Panc1 (cell line): ENCODE results near the gene MYO18B. TPM values are rescaled to one million over a fixed set of nuclear protein-coding genes. Genes with fewer than 3 reads are reported as not detected.

Source experiments
- ATAC-seq: fragments of 200-7000 bp; cut with Tn5 transposase; 2 replicates; pipeline ENCODE4 v1.9.1; 2020; ENCODE audit warnings: mild to moderate bottlenecking, moderate library complexity
- BruUV-seq: library from RNA; stranded (reverse); fragments of 400-500 nt; replicated peaks from 2 replicates; lab custom pipeline; 2021; lab: Mats Ljungman, UMichigan
- CTCF ChIA-PET: fragments of 300-600 bp; sonication (Branson Sonifier 250); formaldehyde crosslinking; loops from one replicate; lab custom pipeline; 2022; ENCODE audit warnings: antibody characterized with exemption; lab: Charles Lee
- POLR2A ChIA-PET: fragments of 300-600 bp; sonication (Branson Sonifier 250); formaldehyde crosslinking; loops from one replicate; lab custom pipeline; 2022; ENCODE audit warnings: antibody characterized with exemption; lab: Charles Lee
- DNase-seq: peaks from one replicate; pipeline ENCODE4 v3.0.0-alpha.2; 2010; ENCODE audit warnings: low read depth, low spot score
- H3K27ac ChIP-seq: 2 replicates; pipeline ENCODE4 v1.5.1; 2011; ENCODE audit warnings: mild to moderate bottlenecking, low read length, inconsistent platforms
- H3K27me3 ChIP-seq: fragments of 200-500 bp; sonication (Bioruptor generic); 2 replicates; pipeline ENCODE4 v1.6.0; 2014; ENCODE audit warnings: low read length, inconsistent platforms; ENCODE audit not compliant: control insufficient read depth, insufficient read depth
- H3K36me3 ChIP-seq: fragments of 200-500 bp; sonication (Bioruptor generic); 2 replicates; pipeline ENCODE4 v1.5.1; 2014; ENCODE audit warnings: inconsistent platforms, mild to moderate bottlenecking, low read length, moderate library complexity; ENCODE audit not compliant: control insufficient read depth, insufficient read depth
- H3K4me1 ChIP-seq: 2 replicates; pipeline ENCODE4 v1.5.1; 2011; ENCODE audit warnings: inconsistent platforms, mild to moderate bottlenecking, low read length, moderate library complexity; ENCODE audit not compliant: control insufficient read depth, insufficient read depth
- H3K4me3 ChIP-seq, 2 experiments: 2 replicates each; pipeline ENCODE4 v1.5.1; 2011 to 2012; ENCODE audit warnings: low read depth in 2 of 2, low read length in 2 of 2, mild to moderate bottlenecking in 2 of 2, inconsistent platforms in 1 of 2, moderate library complexity in 1 of 2
- H3K9me3 ChIP-seq: fragments of 200-500 bp; sonication (Bioruptor generic); 2 replicates; pipeline ENCODE4 v1.5.1; 2014; ENCODE audit warnings: low read depth, mild to moderate bottlenecking, inconsistent platforms, low read length, moderate library complexity; ENCODE audit not compliant: control insufficient read depth, insufficient read depth
- POLR2AphosphoS5 ChIP-seq: IDR thresholded peaks from 2 replicates; pipeline ENCODE4 v1.6.1; 2012; ENCODE audit warnings: mild to moderate bottlenecking, low read depth, low read length, moderate library complexity
- REST ChIP-seq, 2 experiments: IDR thresholded peaks; 2 replicates each; pipeline ENCODE4 v1.6.1; 2011 to 2012; ENCODE audit warnings: low read depth in 2 of 2, control low read depth in 1 of 2, low read length in 1 of 2, mild to moderate bottlenecking in 1 of 2, moderate library complexity in 1 of 2; ENCODE audit not compliant: insufficient read depth in 1 of 2
- SIN3A ChIP-seq: IDR thresholded peaks from 2 replicates; pipeline ENCODE4 v1.6.1; 2012; ENCODE audit warnings: low read depth, mild to moderate bottlenecking, low read length, moderate library complexity, borderline replicate concordance; ENCODE audit not compliant: insufficient read depth
- TCF7L2 ChIP-seq: IDR thresholded peaks from 2 replicates; pipeline ENCODE4 v1.6.1; 2011; ENCODE audit warnings: mild to moderate bottlenecking, low read depth, low read length, inconsistent platforms
- in situ Hi-C: cut with HindIII; loops from 2 replicates; pipeline ENCODE4 v1.10.0; 2016; ENCODE audit warnings: low sequenced_read_pairs, low pct_unique_long_range_greater_than_20kb
- intact Hi-C: fragments of 100-400 bp; cut with micrococcal nuclease; formaldehyde crosslinking; loops from one replicate; pipeline ENCODE4 v1.10.0; 2022; ENCODE audit not compliant: unreplicated experiment
- total RNA-seq: library from RNA; stranded (reverse); gene quantifications from one replicate; pipeline ENCODE4 v1.2.1, GENCODE V29; 2021; ENCODE audit not compliant: unreplicated experiment
- TF ChIP-seq, protein P1 (sequence below): fragments of 450-650 bp; IDR thresholded peaks from 2 replicates; pipeline ENCODE4 v1.5.1; 2017; ENCODE audit warnings: mild to moderate bottlenecking

Gene MYO18B
- total RNA-seq, 1 experiment from 2014 or later: not detected

DNA sequence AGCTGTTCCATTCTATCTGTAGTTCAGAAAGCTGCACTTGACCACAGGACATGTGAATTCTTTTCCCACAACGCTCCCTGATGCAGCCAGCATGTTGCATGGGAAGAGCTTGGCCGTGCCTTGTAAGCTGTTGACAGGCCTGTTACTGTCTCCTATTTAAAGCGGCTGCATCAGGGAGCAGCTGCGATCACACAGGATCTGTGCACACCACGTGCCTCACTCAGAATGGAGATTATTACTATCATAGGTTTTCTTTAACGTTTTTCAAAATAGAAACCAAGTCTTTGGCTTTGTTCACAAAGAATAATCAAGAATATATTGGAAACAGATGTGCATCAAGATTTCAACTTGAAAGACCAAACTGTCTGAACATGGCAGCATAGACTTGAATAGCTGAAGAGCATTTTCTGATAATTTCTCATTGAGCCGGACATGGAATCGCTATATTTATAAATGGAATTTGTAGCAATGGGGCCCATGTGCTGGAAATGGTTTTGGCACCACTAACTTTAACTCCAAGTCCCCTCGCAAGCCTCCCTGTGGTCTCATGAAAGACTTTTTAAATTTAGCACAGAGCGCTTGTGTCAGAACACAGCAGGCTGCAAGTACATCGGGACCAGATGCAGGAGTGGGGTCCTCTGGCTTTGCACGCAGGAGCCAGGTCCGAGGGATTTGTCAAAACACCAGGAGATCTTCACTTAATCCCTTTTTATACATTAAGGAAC, 40.8 kb upstream of the MYO18B start:
- intact Hi-C loops: loop anchor here (5.0 kb wide), 1 partner anchor 239 kb away; no protein-coding TSS in a partner anchor
- BruUV-seq: no TSS peak
- Histone ChIP-seq H3K4me1 (no peaks in the 10 kb centered on the region), H3K4me3 (no peak overlapping the region), H3K27ac (no peak overlapping the region), H3K36me3 (no peaks in the 10 kb centered on the region), H3K27me3 (no peaks in the 10 kb centered on the region), H3K9me3 (no peaks in the 10 kb centered on the region)
- ChIA-PET POLR2A (no interaction called here), CTCF (no interaction called here)
- TF ChIP-seq TCF7L2 (no peak), SIN3A (no peak), POLR2AphosphoS5 (no peak), REST (IDR thresholded peaks at IDR 0.05; ENCODE audit: insufficient read depth in 1 of 2, low read depth in 2 of 2, low read length in 1 of 2) (no peak)
- TF ChIP-seq, protein P1, sequence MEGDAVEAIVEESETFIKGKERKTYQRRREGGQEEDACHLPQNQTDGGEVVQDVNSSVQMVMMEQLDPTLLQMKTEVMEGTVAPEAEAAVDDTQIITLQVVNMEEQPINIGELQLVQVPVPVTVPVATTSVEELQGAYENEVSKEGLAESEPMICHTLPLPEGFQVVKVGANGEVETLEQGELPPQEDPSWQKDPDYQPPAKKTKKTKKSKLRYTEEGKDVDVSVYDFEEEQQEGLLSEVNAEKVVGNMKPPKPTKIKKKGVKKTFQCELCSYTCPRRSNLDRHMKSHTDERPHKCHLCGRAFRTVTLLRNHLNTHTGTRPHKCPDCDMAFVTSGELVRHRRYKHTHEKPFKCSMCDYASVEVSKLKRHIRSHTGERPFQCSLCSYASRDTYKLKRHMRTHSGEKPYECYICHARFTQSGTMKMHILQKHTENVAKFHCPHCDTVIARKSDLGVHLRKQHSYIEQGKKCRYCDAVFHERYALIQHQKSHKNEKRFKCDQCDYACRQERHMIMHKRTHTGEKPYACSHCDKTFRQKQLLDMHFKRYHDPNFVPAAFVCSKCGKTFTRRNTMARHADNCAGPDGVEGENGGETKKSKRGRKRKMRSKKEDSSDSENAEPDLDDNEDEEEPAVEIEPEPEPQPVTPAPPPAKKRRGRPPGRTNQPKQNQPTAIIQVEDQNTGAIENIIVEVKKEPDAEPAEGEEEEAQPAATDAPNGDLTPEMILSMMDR: no peak
- DNase-seq (no peak), ATAC-seq (no peak)
- in situ Hi-C loops: no loop called here

DNA sequence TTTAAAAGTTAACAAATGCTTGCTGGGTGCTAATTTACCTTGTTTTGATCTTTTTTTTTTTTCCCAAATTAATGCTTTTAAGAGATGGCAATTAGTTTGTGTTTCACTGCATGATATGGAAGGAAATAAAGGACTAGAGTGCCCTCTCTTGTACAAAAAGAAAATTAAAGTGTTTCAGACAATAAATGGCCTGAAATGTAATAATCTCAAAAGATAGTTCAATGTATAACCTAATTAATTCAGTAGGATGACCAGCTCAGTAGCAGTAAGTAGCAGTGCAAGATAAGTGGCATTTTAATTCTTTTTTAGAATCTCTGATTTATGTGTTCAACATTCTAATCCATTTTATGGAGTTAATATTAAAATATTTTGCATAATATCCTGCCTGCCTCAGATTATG, 39.9 kb upstream of the MYO18B start:
- no peak for TF ChIP-seq SIN3A
- TF ChIP-seq REST (IDR thresholded peaks at IDR 0.05; ENCODE audit: insufficient read depth in 1 of 2, low read depth in 2 of 2, low read length in 1 of 2): no peak
- no peak for TF ChIP-seq POLR2AphosphoS5
- TF ChIP-seq, protein P1: no peak; the same call in 1 of the 2 replicates
- TF ChIP-seq TCF7L2: no peak
- Histone ChIP-seq H3K27ac (no peak overlapping the region), H3K4me3 (no peak overlapping the region), H3K4me1 (no peaks in the 10 kb centered on the region), H3K27me3 (no peaks in the 10 kb centered on the region), H3K36me3 (no peaks in the 10 kb centered on the region), H3K9me3 (no peaks in the 10 kb centered on the region)
- intact Hi-C loops (loop anchor here (5.0 kb wide), 1 partner anchor 240 kb away; no protein-coding TSS in a partner anchor), in situ Hi-C loops (no loop called here)
- no peak for DNase-seq
- BruUV-seq: no TSS peak
- ChIA-PET POLR2A (no interaction called here), CTCF (no interaction called here)
- no peak for ATAC-seq
